ENCODE results near the gene CRTC3. TPM values are rescaled to one million over a fixed set of nuclear protein-coding genes. Genes with fewer than 3 reads are reported as not detected.

The CRTC3 gene
- total RNA-seq, 1 experiment from 2014 or later = 3.9 TPM

DNA sequence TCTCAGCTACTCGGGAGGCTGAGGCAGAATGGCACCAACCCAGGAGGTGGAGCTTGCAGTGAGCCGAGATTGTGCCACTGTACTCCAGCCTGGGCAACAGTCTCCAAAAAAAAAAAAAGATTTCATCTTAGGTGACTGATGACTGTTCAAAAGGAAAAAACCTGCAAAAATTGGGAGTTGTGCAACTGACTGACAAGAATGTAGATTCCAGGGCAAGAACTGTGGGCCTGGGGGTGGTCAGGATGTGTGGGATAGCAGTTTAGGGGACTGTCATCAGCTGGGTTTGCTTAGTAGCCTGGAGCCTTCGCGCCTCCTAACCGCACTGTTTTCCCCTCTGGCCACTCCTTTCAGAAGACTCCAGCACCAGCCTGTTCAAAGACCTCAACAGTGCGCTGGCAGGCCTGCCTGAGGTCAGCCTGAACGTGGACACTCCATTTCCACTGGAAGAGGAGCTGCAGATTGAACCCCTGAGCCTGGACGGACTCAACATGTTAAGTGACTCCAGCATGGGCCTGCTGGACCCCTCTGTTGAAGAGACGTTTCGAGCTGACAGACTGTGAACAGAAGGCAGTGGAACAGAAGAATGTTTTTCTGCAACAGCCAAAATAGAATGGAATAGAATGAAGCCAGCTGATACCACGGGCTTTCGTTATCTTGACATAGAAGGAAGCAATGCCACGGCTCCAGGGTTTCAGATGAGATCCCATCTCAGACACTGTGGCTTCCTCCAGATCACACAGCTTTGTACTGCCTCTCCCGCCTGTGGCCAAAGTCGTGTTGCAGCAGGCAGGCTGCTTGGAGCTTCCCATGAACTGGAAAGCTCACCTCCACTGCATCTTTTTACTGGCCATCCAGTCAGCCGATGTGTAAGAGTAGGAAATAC lies 112.1 kb downstream of the CRTC3 start:
- TF ChIP-seq, protein P1, sequence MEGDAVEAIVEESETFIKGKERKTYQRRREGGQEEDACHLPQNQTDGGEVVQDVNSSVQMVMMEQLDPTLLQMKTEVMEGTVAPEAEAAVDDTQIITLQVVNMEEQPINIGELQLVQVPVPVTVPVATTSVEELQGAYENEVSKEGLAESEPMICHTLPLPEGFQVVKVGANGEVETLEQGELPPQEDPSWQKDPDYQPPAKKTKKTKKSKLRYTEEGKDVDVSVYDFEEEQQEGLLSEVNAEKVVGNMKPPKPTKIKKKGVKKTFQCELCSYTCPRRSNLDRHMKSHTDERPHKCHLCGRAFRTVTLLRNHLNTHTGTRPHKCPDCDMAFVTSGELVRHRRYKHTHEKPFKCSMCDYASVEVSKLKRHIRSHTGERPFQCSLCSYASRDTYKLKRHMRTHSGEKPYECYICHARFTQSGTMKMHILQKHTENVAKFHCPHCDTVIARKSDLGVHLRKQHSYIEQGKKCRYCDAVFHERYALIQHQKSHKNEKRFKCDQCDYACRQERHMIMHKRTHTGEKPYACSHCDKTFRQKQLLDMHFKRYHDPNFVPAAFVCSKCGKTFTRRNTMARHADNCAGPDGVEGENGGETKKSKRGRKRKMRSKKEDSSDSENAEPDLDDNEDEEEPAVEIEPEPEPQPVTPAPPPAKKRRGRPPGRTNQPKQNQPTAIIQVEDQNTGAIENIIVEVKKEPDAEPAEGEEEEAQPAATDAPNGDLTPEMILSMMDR (conservative IDR thresholded peaks at IDR 0.05) = no peak
- Histone ChIP-seq H3K27me3 (ENCODE audit: insufficient read depth, low read length) (no peaks in the 10 kb centered on the region), H4K20me1 (ENCODE audit: control insufficient read depth, insufficient read depth, insufficient read length) (no peaks in the 10 kb centered on the region), H3K27ac (ENCODE audit: insufficient read length, low read depth, low read length) (no peak overlapping the region), H2BK20ac (ENCODE audit: low read depth, low read length, poor library complexity, severe bottlenecking) (no peak overlapping the region), H3K79me2 (ENCODE audit: insufficient read depth, low read length) (no peaks in the 10 kb centered on the region), H3K23me2 (ENCODE audit: insufficient read length, low read depth, low read length, poor library complexity, severe bottlenecking) (no peaks in the 10 kb centered on the region), H3K14ac (ENCODE audit: insufficient read depth, low read length) (no peak overlapping the region; the same call in 1 of the 2 replicates), H3T11ph (ENCODE audit: low read length) (no peak overlapping the region), H3K9ac (ENCODE audit: extremely low read depth, insufficient read length, low read length) (no peak overlapping the region), H2BK5ac (ENCODE audit: insufficient read length, low read length) (no peak overlapping the region), H3K23ac (ENCODE audit: insufficient read length, low read depth, low read length) (no peak overlapping the region), H3K9me3 (ENCODE audit: control insufficient read depth, low read depth, low read length) (no peaks in the 10 kb centered on the region), H4K91ac (ENCODE audit: insufficient read length, low read depth, low read length) (no peak overlapping the region), H3K79me1 (ENCODE audit: insufficient read depth, low read depth, low read length, poor library complexity, severe bottlenecking) (no peaks in the 10 kb centered on the region), H2BK15ac (ENCODE audit: low read depth, low read length) (no peak overlapping the region), H3K18ac (ENCODE audit: insufficient read length, low read depth, low read length) (no peak overlapping the region), H2AFZ (ENCODE audit: low read length) (no peak overlapping the region), H3K56ac (ENCODE audit: insufficient read length, low read depth, low read length) (no peak overlapping the region), H4K8ac (replicated peaks; ENCODE audit: insufficient read length, low read depth, low read length) (no peak overlapping the region), H2BK12ac (ENCODE audit: insufficient read length, low read depth, low read length) (no peak overlapping the region), H2AK5ac (ENCODE audit: insufficient read length, low read length) (no peak overlapping the region), H3K4me2 (ENCODE audit: insufficient read depth, insufficient read length, low read length) (no peak overlapping the region), H3K4me1 (ENCODE audit: insufficient read depth, low read length) (no peaks in the 10 kb centered on the region), H2BK120ac (ENCODE audit: low read depth, low read length, poor library complexity, severe bottlenecking) (no peak overlapping the region), H3K4ac (ENCODE audit: low read depth, low read length) (no peak overlapping the region), H4K5ac (ENCODE audit: insufficient read length, low read depth, low read length) (no peak overlapping the region)
- Mint-ChIP-seq H3K27ac (no peak overlapping the region), H3K27me3 (ENCODE audit: low read depth) (no peaks in the 10 kb centered on the region), H3K4me3 (no peak overlapping the region), H3K9me3 (no peaks in the 10 kb centered on the region), H3K36me3 (ENCODE audit: insufficient read depth in 1 of 3, low read depth in 3 of 3) (peaks cover 0 to 10% (median 2%) of the 10 kb centered on the region in 3 experiments; a peak in 5 of 7 replicates), H3K4me1 (peaks cover 15 to 16% of the 10 kb centered on the region in 2 experiments)
- DNase-seq = no peak
- WGBS (ENCODE audit: extremely low coverage, insufficient read length, low lambda C conversion rate) = no CpG with 5 or more reads among the region's 16 CpGs
